NCI-H1694 treated with DMSO at 0.1 percent for 48 hours (cell line): ENCODE data around the gene NFIB.
A peak's percentile ranks its signal among the peaks of the same experiment; 100 is the strongest.

Experiments used
- DNase-seq: peaks from one replicate; lab custom pipeline; 2025; lab: John Stamatoyannopoulos, UW

The NFIB gene

GRCh38 chr9:14344941-14345353 lies 31.0 kb upstream of the NFIB start:
- no peak for DNase-seq

- peak; percentile 57 for DNase-seq
These were observed 30.1 kb upstream of the NFIB start for GRCh38 chr9:14344053-14344524.

GRCh38 chr9:14343261-14344031 lies 29.5 kb upstream of the NFIB start:
- DNase-seq, result peak; percentile 18

GRCh38 chr9:14342736-14343135 lies 28.8 kb upstream of the NFIB start:
- no peak for DNase-seq

GRCh38 chr9:14341437-14342122 lies 27.6 kb upstream of the NFIB start:
- DNase-seq, result no peak

- DNase-seq, result no peak
These were observed 27.1 kb upstream of the NFIB start for GRCh38 chr9:14340994-14341393.

GRCh38 chr9:14340219-14340873 lies 26.4 kb upstream of the NFIB start:
- no peak for DNase-seq

GRCh38 chr9:14339746-14340145 lies 25.8 kb upstream of the NFIB start:
- DNase-seq, result no peak

- no peak for DNase-seq
These were observed 23.7 kb upstream of the NFIB start for GRCh38 chr9:14337615-14338014.

GRCh38 chr9:14336244-14336643 lies 22.3 kb upstream of the NFIB start:
- DNase-seq, result no peak

GRCh38 chr9:14331120-14331519 lies 17.2 kb upstream of the NFIB start:
- DNase-seq, result no peak

- peak; percentile 83 for DNase-seq
These were observed 13.1 kb upstream of the NFIB start for GRCh38 chr9:14327036-14327435.

- peak; percentile 78 for DNase-seq
These were observed 12.4 kb upstream of the NFIB start for GRCh38 chr9:14326264-14326826.

- DNase-seq, result peak; percentile 55
These were observed 11.2 kb upstream of the NFIB start for GRCh38 chr9:14325147-14325546.

- DNase-seq, result peak; percentile 69
These were observed 10.2 kb upstream of the NFIB start for GRCh38 chr9:14323985-14324650.

- peak; percentile 73 for DNase-seq
These were observed 9.4 kb upstream of the NFIB start for GRCh38 chr9:14323083-14323971.

- peak; percentile 75 for DNase-seq
These were observed 8.5 kb upstream of the NFIB start for GRCh38 chr9:14322211-14323082.

- DNase-seq, result peak; percentile 61
These were observed 7.7 kb upstream of the NFIB start for GRCh38 chr9:14321517-14322130.
